ENCODE data around the gene DLEC1.

DNA sequence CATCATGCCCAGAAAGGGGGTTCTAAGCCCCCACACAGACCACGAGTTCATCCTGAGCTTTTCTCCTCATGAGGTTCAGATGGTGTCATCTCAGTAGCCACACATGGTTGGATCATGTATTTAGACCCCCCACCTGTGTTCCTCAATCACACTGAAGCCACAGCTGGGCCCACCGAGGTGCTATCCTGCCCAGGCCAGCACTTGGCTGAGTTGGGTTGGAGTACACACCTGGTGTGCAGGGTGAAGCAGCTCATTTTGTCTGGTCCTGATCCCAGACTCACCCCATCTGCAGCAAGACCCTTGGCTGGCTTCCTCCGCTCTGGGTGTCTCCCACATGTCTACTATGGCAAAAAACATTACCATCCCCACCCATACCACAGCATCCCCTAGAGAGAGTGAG lies 56.0 kb downstream of the DLEC1 start:
- TF ChIP-seq, protein P1, sequence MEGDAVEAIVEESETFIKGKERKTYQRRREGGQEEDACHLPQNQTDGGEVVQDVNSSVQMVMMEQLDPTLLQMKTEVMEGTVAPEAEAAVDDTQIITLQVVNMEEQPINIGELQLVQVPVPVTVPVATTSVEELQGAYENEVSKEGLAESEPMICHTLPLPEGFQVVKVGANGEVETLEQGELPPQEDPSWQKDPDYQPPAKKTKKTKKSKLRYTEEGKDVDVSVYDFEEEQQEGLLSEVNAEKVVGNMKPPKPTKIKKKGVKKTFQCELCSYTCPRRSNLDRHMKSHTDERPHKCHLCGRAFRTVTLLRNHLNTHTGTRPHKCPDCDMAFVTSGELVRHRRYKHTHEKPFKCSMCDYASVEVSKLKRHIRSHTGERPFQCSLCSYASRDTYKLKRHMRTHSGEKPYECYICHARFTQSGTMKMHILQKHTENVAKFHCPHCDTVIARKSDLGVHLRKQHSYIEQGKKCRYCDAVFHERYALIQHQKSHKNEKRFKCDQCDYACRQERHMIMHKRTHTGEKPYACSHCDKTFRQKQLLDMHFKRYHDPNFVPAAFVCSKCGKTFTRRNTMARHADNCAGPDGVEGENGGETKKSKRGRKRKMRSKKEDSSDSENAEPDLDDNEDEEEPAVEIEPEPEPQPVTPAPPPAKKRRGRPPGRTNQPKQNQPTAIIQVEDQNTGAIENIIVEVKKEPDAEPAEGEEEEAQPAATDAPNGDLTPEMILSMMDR (conservative IDR thresholded peaks at IDR 0.05 in 1 of 2, IDR thresholded peaks at IDR 0.05 in 1 of 2; ENCODE audit: low read depth in 1 of 2, low read length in 2 of 2): no peak
- TF ChIP-seq EZH2 (IDR thresholded peaks at IDR 0.05; ENCODE audit: low read length, missing control alignments): no peak
